Ectodermal cell (in vitro differentiated cells): ENCODE data around the gene ADAMTS17.

Source experiments
- H3K27ac ChIP-seq: 2 replicates; pipeline ENCODE4 v1.7.0; 2013; ENCODE audit warnings: mild to moderate bottlenecking, low read depth, low read length; ENCODE audit not compliant: insufficient read depth, poor library complexity, severe bottlenecking
- H3K27me3 ChIP-seq: 2 replicates; pipeline ENCODE4 v1.7.0; 2013; ENCODE audit warnings: mild to moderate bottlenecking, low read length; ENCODE audit not compliant: insufficient read depth, control insufficient read depth, poor library complexity, severe bottlenecking
- H3K36me3 ChIP-seq: one replicate; pipeline ENCODE4 v1.7.0; 2013; ENCODE audit warnings: low read length; ENCODE audit not compliant: control insufficient read depth, insufficient read depth
- H3K4me1 ChIP-seq: one replicate; pipeline ENCODE4 v1.7.0; 2013; ENCODE audit warnings: low read length; ENCODE audit not compliant: control insufficient read depth, insufficient read depth
- H3K4me3 ChIP-seq: 2 replicates; pipeline ENCODE4 v1.7.0; 2013; ENCODE audit warnings: low read depth, low read length, control low read depth; ENCODE audit not compliant: insufficient read depth
- H3K9me3 ChIP-seq: 2 replicates; pipeline ENCODE4 v1.7.0; 2013; ENCODE audit warnings: mild to moderate bottlenecking, low read length, moderate library complexity; ENCODE audit not compliant: control insufficient read depth
- WGBS, 2 experiments: methylation state at CpG; one replicate each; pipeline ENCODE4 v1.1.7; 2013; ENCODE audit warnings: missing lambda C conversion rate in 2 of 2; 5-methylcytosine and 5-hydroxymethylcytosine counted together

The ADAMTS17 gene

DNA sequence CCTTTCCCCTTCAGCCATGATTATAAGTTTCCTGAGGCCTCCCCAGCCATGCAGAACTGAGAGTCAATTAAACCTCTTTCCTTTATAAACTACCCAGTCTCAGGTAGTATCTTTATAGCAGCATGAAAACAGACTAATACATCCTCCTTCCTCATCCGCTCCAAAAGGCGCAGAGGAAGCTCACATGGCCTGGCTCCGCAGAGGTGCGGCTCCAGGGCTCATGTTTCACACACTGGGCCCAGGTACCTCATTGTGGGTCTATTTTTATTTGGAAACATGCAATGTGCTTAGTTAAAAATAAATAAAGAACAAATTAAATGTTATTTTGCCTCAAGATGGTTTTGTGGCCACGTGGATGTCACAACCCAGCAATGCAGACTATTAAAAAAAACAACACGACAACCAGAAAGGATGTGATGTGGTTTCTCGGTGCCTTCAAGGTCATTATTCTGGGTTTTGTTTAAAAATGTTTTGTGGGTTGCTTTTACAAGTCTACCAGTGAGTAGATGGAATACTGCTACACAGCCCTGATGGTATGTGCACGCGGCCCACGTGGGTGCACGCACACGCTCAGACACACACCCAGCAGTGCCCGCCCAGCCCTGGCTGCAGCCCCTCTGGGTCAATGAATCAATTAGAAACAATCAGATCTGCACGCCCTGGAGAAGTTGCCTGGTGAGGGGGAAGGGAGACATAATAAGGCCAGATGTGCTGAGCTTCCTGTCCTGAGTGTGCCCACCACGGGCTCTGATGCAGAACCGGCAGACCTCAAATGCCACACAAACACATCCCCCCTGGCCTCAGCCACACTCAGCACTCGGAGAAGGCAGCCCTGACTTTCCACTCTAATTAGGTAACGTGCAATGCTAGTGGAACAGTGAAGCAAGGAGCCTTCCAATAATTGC is 140.1 kb downstream of the ADAMTS17 start:
- whole genome bisulfite sequencing, 2 experiments: 90 to 92% methylated on average over 18 of the region's 18 CpGs
- Histone ChIP-seq H3K36me3 (no peaks in the 10 kb centered on the region), H3K27ac (no peak overlapping the region)

GRCh38 chr15:100200287-100200880 is 141.4 kb downstream of the ADAMTS17 start:
- Histone ChIP-seq H3K4me3 (no peak overlapping the region), H3K9me3 (no peaks in the 10 kb centered on the region), H3K36me3 (no peaks in the 10 kb centered on the region), H3K27ac (no peak overlapping the region), H3K27me3 (no peaks in the 10 kb centered on the region), H3K4me1 (no peaks in the 10 kb centered on the region)
- WGBS, 2 experiments: 94% methylated on average over 22 of the region's 22 CpGs

More for the DNA sequence above, 140.1 kb downstream of the ADAMTS17 start:
- Histone ChIP-seq H3K4me3 (no peak overlapping the region), H3K27me3 (no peaks in the 10 kb centered on the region), H3K4me1 (peaks cover under 1% of the 10 kb centered on the region), H3K9me3 (no peaks in the 10 kb centered on the region)

DNA sequence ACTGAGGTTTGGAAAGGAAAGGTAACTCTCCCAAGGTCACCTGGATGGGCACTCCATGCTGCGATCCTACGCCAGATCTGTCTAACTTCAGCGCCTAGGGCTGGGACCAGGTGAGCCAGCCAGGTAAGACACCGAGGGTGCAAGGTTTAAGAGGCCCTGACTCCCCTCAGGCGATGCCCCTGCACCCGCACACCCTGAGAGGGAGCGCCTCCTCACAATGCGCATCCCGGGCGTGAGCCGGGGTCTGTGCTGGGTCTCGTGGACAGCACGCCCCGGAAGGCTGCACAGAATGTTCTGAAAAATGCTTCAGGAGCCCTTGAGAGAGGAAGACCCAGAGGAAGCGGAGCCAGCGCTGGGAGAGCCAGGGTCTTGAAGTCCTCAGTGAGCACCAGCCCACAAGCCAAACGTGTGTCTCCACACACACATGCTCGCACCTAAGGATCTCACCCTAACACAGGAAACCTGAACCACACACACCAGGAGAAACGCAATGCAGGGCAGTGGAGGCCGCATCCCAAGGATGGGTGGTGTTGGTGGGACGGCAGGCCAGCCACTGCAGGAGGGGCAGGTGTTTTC is 142.0 kb downstream of the ADAMTS17 start:
- no peaks in the 10 kb centered on the region for H3K36me3 ChIP-seq
- no peaks in the 10 kb centered on the region for H3K27me3 ChIP-seq
- H3K9me3 ChIP-seq: no peaks in the 10 kb centered on the region
- H3K4me1 ChIP-seq: peaks cover 4% of the 10 kb centered on the region
- no peak overlapping the region for H3K27ac ChIP-seq
- no peak overlapping the region for H3K4me3 ChIP-seq
- 95% methylated on average over 21 of the region's 21 CpGs for WGBS, 2 experiments

DNA sequence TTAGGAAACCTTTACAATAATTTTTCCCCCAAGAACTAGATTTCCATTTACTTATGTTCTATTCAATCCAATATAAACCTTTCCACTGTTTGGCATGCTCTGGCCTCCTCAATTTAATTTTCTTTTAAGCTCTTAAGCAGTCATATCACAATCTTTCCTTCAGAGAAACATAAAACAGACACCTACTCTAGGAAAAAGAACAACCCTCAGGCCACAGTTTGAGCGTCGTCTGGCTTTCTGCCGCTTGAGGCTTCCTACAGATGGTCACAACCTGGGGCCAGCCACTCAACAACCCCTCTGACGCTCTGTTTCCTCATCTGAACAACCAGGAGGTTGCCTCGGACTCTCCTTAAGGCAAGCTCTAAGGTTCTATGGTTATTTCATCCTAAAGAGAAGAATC is 143.3 kb downstream of the ADAMTS17 start:
- peaks cover 6% of the 10 kb centered on the region for H3K4me1 ChIP-seq
- H3K27ac ChIP-seq: no peak overlapping the region
- no peaks in the 10 kb centered on the region for H3K36me3 ChIP-seq
- H3K9me3 ChIP-seq: no peaks in the 10 kb centered on the region
- WGBS, 2 experiments: 93 to 95% methylated on average over 5 of the region's 5 CpGs
- no peaks in the 10 kb centered on the region for H3K27me3 ChIP-seq
- no peak overlapping the region for H3K4me3 ChIP-seq

- H3K27ac ChIP-seq: no peak overlapping the region
- H3K9me3 ChIP-seq: no peaks in the 10 kb centered on the region
- H3K4me3 ChIP-seq: no peak overlapping the region
- peaks cover 6% of the 10 kb centered on the region for H3K4me1 ChIP-seq
- 89 to 92% methylated on average over 14 of the region's 14 CpGs for WGBS, 2 experiments
- no peaks in the 10 kb centered on the region for H3K27me3 ChIP-seq
- no peaks in the 10 kb centered on the region for H3K36me3 ChIP-seq
These were observed 145.3 kb downstream of the ADAMTS17 start for GRCh38 chr15:100196326-100197058.

GRCh38 chr15:100194996-100195395 is 146.8 kb downstream of the ADAMTS17 start:
- Histone ChIP-seq H3K4me3 (no peak overlapping the region), H3K27ac (no peak overlapping the region), H3K36me3 (no peaks in the 10 kb centered on the region), H3K9me3 (no peaks in the 10 kb centered on the region), H3K27me3 (no peaks in the 10 kb centered on the region), H3K4me1 (peaks cover 6% of the 10 kb centered on the region)
- 89 to 91% methylated on average over 10 of the region's 10 CpGs for WGBS, 2 experiments

DNA sequence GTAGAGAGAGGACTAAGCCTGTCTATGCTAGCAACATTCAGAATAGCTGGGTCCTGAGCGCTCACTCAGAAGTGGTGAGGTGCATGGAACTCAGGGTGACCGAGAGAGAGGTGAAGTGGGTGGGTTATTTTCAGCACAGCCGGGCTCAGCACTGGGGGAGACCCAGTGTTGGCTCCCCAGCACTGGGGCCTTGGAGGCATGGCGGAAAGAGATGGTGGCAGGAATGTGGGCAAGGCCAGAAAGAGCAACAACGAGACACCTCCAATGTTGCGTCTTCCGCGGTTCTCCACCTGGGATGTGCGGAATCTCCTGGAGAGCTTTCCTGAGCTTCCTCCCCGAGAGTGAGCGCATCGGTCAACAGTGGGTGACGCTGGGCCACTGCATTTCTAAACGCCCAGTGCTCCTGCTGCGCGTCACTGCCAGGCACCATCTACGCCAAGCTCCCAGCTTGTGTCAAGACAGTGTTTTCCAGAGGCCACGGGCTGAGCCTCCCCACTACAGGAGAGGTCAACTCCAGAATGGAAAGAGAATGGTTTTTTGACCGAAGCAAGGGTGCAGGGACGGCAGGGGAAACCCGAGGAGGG is 148.4 kb downstream of the ADAMTS17 start:
- Histone ChIP-seq H3K9me3 (no peaks in the 10 kb centered on the region), H3K27ac (no peak overlapping the region), H3K27me3 (no peaks in the 10 kb centered on the region), H3K4me3 (no peak overlapping the region), H3K36me3 (no peaks in the 10 kb centered on the region), H3K4me1 (peaks cover 6% of the 10 kb centered on the region)
- WGBS, 2 experiments: 94 to 97% methylated on average over 21 of the region's 21 CpGs

DNA sequence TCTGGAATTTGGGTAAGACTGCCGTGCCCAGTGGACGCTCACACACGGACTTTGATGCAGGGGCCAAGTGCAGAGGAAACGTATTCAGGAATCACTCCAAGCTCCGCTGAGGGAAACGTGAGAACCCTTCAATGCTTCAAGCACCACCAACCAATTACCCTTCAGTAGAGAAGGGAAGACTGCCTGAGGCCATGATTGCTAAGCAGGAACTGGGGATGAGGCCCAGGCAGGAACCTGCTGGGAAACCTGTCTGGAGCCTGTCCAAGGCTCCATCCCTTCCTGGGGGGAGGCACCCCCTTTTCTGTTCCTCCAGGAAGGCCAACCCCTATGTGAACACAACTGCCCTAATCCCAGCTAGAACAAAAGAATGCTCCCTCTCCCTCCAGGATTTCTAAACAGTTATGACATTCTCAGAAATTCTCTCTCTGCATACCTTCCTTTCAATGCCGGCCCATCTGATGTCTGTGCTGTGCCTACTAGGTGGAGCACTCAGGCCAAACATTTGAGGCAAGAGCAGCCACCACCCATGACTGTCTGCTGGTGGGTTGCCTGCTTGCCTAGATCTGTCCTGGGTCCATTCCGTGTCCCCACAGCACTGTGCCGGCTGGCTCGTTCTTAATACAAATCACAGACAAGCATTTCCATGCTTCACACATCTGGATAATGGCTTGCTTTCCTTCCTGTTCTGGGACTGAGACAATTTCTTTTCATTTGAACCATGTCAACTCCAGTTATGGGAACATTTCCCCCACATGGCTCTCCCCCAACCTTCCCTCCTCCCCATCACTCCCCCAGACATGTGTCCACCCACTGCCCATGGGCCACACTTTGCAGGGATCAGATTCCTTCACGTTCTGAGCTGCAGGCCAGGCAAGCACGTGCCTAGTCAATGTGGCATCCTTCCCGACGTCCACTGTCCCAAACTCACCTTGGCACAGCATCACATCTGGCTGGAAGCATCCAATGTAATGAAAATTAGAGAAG is 149.4 kb downstream of the ADAMTS17 start:
- Histone ChIP-seq H3K36me3 (no peaks in the 10 kb centered on the region), H3K4me1 (peaks cover 6% of the 10 kb centered on the region), H3K4me3 (no peak overlapping the region), H3K9me3 (no peaks in the 10 kb centered on the region), H3K27ac (no peak overlapping the region), H3K27me3 (no peaks in the 10 kb centered on the region)
- 90% methylated on average over 14 of the region's 14 CpGs for WGBS, 2 experiments

GRCh38 chr15:100191161-100191560 is 150.6 kb downstream of the ADAMTS17 start:
- peaks cover 6% of the 10 kb centered on the region for H3K4me1 ChIP-seq
- no peak overlapping the region for H3K4me3 ChIP-seq
- H3K27me3 ChIP-seq: no peaks in the 10 kb centered on the region
- H3K9me3 ChIP-seq: no peaks in the 10 kb centered on the region
- no peak overlapping the region for H3K27ac ChIP-seq
- 62 to 63% methylated on average over 8 of the region's 8 CpGs for WGBS, 2 experiments
- no peaks in the 10 kb centered on the region for H3K36me3 ChIP-seq
